GM12874 (cell line): ENCODE measurements around the gene CDKAL1.

Experiments
- CTCF ChIP-seq: IDR thresholded peaks from 2 replicates; pipeline ENCODE4 v1.5.1; 2011; ENCODE audit warnings: low read depth, mild to moderate bottlenecking, control low read depth, low read length, moderate library complexity; ENCODE audit not compliant: insufficient read depth

CDKAL1 gene

GRCh38 chr6:20905377-20905776 is 371.1 kb downstream of the CDKAL1 start:
- TF ChIP-seq CTCF, result no peak

- no peak for TF ChIP-seq CTCF
Measured at GRCh38 chr6:20906945-20907344, 372.7 kb downstream of the CDKAL1 start.

GRCh38 chr6:20907486-20908071 is 373.3 kb downstream of the CDKAL1 start:
- no peak for TF ChIP-seq CTCF

- no peak for TF ChIP-seq CTCF
Measured at GRCh38 chr6:20909621-20910020, 375.4 kb downstream of the CDKAL1 start.

- TF ChIP-seq CTCF, result no peak
Measured at GRCh38 chr6:20911712-20912111, 377.5 kb downstream of the CDKAL1 start.

GRCh38 chr6:20915156-20915555 is 380.9 kb downstream of the CDKAL1 start:
- no peak for TF ChIP-seq CTCF

GRCh38 chr6:20915626-20916025 is 381.4 kb downstream of the CDKAL1 start:
- no peak for TF ChIP-seq CTCF
